Fibroblast of villous mesenchyme (primary cell): ENCODE data around the gene CYB561A3. TPM values are rescaled to one million over a fixed set of nuclear protein-coding genes. Genes with fewer than 3 reads are reported as not detected.
A peak's percentile ranks its signal among the peaks of the same experiment; 100 is the strongest.
"Not testable (repeated sequence)": the region's sequence is repeated elsewhere in the genome, so short reads cannot be mapped to it uniquely, and the experiment has no call there.

Experiments used
- DNase-seq: peaks from one replicate; pipeline ENCODE4 v3.0.0-alpha.2; 2010; ENCODE audit warnings: low read depth
- H3K4me3 ChIP-seq: 2 replicates; pipeline ENCODE4 v1.5.1; 2011; ENCODE audit warnings: low read depth, mild to moderate bottlenecking, low read length
- total RNA-seq: library from RNA; depleted of rRNA; stranded (reverse); fragments of >200 nt; gene quantifications from 2 replicates; pipeline ENCODE4 v1.2.3, GENCODE V29; 2012
- TF ChIP-seq, protein P1 (sequence below): IDR thresholded peaks from 2 replicates; pipeline ENCODE4 v1.5.1; 2012; ENCODE audit warnings: low read depth, mild to moderate bottlenecking, low read length; ENCODE audit not compliant: insufficient read depth

The CYB561A3 gene
- total RNA-seq, 1 donor = 144 TPM

DNA sequence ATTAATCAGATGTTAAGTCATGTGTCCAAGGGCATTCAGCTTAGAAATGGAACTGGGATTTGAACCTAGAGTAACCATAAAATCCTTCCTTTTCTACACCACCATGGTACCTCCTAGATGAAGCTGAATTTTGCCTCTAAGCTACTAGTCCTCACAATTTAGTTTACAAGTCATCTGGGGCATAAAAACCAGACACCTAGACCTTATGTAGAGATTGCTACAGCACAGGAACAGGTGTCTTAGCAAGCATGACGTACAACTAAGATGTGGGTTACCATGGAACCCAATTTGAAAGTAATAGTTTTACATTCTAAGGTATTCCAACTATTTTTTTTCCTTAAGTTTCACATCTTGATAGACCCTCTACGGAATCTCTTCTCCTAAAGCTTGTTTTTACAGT, 39.9 kb upstream of the CYB561A3 start:
- DNase-seq = no peak
- no peak overlapping the region for H3K4me3 ChIP-seq
- TF ChIP-seq, protein P1, sequence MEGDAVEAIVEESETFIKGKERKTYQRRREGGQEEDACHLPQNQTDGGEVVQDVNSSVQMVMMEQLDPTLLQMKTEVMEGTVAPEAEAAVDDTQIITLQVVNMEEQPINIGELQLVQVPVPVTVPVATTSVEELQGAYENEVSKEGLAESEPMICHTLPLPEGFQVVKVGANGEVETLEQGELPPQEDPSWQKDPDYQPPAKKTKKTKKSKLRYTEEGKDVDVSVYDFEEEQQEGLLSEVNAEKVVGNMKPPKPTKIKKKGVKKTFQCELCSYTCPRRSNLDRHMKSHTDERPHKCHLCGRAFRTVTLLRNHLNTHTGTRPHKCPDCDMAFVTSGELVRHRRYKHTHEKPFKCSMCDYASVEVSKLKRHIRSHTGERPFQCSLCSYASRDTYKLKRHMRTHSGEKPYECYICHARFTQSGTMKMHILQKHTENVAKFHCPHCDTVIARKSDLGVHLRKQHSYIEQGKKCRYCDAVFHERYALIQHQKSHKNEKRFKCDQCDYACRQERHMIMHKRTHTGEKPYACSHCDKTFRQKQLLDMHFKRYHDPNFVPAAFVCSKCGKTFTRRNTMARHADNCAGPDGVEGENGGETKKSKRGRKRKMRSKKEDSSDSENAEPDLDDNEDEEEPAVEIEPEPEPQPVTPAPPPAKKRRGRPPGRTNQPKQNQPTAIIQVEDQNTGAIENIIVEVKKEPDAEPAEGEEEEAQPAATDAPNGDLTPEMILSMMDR = no peak

DNA sequence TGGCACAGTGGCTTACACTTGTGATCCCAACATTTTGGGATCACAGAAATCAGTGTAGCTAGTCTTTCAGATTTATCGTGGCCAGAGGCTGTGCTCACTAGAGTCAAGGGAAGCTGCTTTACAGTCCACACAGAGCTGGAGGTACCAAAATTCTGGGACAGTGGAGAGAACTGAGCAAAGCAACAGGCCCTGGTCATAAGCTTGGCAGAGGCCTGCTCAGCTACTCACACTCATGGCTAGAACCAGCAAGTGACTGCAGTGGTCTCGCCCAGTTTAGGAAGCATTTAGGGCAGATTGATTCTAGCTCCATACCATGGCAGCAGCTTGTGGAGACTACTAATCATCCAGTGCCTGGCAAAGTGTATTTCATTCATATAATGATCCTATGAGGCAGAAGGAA, 39.5 kb upstream of the CYB561A3 start:
- TF ChIP-seq, protein P1 = no peak
- H3K4me3 ChIP-seq = no peak overlapping the region

DNA sequence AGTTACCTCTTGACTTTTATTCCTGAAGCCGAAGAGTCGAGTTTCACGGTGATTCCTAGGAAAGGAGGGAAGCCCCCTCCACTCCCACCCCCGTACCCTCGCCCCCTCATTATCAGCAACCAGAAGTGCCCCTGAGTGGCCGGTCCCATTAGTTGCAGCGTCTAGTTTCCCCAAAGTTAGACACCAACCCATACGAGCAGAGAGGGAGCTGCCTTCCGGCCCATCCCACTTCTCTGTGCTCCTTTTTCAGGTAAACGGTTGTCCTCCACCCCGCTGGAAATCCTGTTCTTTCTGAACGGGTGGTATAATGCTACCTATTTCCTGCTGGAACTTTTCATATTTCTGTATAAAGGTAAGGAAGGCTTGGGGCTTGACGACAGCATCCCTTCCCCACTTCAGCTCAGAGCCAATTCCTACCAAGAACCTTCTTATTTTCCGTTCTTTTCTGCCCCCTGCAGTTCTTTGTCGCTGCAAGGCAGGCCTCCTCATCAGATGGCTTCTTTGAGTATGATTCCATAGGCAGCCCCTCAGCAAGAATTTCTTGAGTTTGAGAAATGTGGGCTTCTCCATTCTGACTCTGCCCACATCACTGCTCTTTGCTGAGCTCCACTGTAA, 31.4 kb upstream of the CYB561A3 start:
- H3K4me3 ChIP-seq = peak overlapping the region; percentile 91
- DNase-seq = no peak
- TF ChIP-seq, protein P1 = peak; percentile 34

More for the DNA sequence above, 39.5 kb upstream of the CYB561A3 start:
- no peak for DNase-seq

DNA sequence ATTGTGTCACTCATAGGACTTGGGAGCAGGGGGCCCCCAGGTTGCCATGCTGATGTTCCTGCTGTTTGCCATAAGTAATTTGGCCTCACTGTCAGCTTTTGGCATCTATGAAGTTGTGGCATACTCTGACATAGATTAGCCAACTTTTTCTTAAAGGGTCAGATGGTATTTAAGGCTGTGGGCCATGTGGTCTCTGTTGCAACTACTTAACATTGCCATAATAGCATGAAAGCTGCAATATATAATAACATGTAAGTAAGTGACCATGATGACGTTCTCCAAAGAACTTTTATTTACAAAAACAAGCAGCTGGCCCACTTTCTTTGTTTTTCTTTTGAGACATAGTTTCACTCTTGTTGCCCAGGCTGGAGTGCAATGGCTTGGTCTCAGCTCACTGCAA, 28.5 kb upstream of the CYB561A3 start:
- peak; percentile 77 for DNase-seq
- TF ChIP-seq, protein P1 = no peak
- H3K4me3 ChIP-seq = no peak overlapping the region

DNA sequence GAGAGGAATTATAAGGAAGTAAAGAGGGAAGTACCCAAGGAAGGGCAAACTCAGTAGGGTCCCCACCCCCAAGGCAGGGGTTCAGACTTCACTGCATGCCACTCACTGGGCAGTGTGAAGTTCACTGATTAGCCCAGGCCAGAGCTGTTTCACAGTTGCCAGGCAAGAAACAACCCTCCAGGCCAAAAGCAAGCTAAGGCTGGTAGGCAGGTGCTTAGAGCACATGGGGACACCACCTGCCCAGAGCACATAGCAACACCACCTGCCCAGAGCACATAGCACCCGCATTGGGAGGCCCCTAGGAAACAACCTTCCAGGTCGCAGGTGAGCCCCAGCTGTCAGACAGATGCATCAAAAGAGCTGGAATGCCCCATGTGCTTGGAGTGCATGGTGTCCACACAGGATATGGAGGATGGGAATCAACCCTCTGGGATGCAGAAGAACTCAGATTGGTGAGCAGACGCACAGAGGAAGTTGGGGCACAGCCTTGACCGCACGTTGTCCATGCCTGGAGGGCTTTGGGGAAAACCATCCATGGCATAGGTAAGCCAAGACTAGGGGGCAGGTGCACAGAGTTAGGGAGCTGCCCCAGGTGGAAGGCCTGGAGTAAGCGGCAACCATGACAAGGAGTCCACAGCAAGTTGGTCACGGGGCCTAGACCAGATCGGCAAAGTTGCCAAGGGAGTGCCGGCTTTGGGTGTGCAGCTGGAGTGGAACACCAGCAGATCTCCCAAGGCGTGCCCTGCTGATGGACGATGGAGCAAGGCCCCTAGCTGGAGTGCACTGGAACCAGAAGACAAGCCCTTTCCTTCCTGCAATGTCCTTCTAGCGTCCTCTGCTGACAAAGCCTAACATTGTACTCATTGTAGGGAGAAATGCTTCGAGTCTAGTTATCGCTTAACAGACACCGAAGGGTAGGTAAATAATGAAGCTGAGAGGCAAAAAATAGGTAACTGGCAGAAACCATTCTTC, 22.9 kb upstream of the CYB561A3 start:
- TF ChIP-seq, protein P1 = peak; percentile 64
- no peak overlapping the region for H3K4me3 ChIP-seq
- peak; percentile 54 for DNase-seq

DNA sequence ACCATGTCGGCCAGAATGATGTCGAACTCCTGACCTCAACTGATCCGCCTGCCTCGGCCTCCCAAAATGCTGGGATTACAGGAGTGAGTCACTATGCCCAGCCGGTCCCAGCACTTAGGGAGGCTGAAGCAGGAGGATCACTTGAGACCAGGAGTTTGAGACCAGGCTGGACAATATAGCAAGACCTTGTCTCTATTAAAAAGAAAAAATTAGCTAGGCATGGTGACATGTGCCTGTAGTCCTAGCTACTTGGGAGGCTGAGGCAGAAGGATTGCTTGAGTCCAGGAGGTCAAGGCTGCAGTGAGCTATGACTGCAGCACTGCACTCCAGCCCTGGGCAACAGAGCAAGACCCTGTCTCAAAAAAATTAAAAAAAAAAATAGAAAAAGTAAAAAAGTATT, 22.2 kb upstream of the CYB561A3 start:
- not testable (repeated sequence) for H3K4me3 ChIP-seq, DNase-seq

DNA sequence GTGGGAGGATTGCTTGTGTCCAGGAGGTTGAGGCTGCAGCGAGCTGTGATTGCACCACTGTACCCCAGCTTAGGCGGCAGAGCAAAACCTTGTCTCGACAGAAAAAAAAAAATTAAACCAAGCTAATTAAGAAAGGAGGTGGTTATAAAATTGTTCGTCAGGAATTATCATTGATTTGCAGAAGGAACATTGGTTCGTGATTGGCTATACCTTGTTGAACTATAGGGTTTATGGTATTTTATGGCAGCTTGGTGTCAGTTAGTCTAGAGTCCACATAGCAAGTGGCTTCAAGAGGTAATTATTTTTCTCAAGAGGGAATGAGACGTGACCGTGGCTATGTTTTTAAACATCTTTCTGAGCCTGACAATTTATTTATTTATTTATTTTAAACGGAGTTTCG, 19.2 kb upstream of the CYB561A3 start:
- TF ChIP-seq, protein P1 = no peak
- DNase-seq = no peak
- H3K4me3 ChIP-seq = no peak overlapping the region
